Measurements from ENCODE around the gene CD151. TPM values are rescaled to one million over a fixed set of nuclear protein-coding genes. Genes with fewer than 3 reads are reported as not detected.

Gene CD151
- total and polyA plus RNA-seq, 2 experiments from 2014 or later, result 62.9 to 109 TPM

- H4K20me1 ChIP-seq (replicated peaks; ENCODE audit: insufficient read depth), result peaks cover 10% of the 10 kb centered on the region
- H3K4me1 Mint-ChIP-seq, result peaks cover 4% of the 10 kb centered on the region
- H3K4me3 ChIP-seq, result no peak overlapping the region
- H2AFZ ChIP-seq, result no peak overlapping the region
- ATAC-seq (no peak), DNase-seq (ENCODE audit: low spot score) (no peak)
- peaks cover 19% of the 10 kb centered on the region for H3F3A ChIP-seq (replicated peaks; ENCODE audit: low read depth)
- H3K27ac ChIP-seq (ENCODE audit: low read depth), result no peak overlapping the region
- no peak overlapping the region for H3K4me3 Mint-ChIP-seq
- no peak overlapping the region for H3K27ac Mint-ChIP-seq
- peaks cover 34% of the 10 kb centered on the region for H3K27me3 Mint-ChIP-seq (ENCODE audit: insufficient read depth, low read depth, poor library complexity)
- no peak overlapping the region for H3K4me2 ChIP-seq
- H3K9me2 ChIP-seq (ENCODE audit: insufficient read depth), result no peaks in the 10 kb centered on the region
- H3K79me2 ChIP-seq (replicated peaks; ENCODE audit: insufficient read depth), result no peaks in the 10 kb centered on the region
- no peaks in the 10 kb centered on the region for H3K36me3 ChIP-seq (ENCODE audit: insufficient read depth)
- peaks cover 18% of the 10 kb centered on the region for H3K36me3 Mint-ChIP-seq (ENCODE audit: low read depth)
- no peaks in the 10 kb centered on the region; the same call in 1 of the 2 replicates for H3K4me1 ChIP-seq (ENCODE audit: insufficient read depth)
- no peaks in the 10 kb centered on the region for H3K27me3 ChIP-seq (ENCODE audit: insufficient read depth)
- H3K9me3 Mint-ChIP-seq, result no peaks in the 10 kb centered on the region
- no peak for TF ChIP-seq ZNF462 (CRISPR knock-in tag; IDR thresholded peaks at IDR 0.05)
- TF ChIP-seq EZH2phosphoT487 (IDR thresholded peaks at IDR 0.05; ENCODE audit: unreplicated experiment), result no peak
- TF ChIP-seq POLR2AphosphoS5 (IDR thresholded peaks at IDR 0.05; ENCODE audit: low read depth), result no peak
- no peak for TF ChIP-seq ZNF114 (CRISPR knock-in tag; IDR thresholded peaks at IDR 0.05)
Observed at GRCh38 chr11:871472-871871, 38.7 kb downstream of the CD151 start.

GRCh38 chr11:872799-873198, 40.0 kb downstream of the CD151 start:
- Histone ChIP-seq H4K20me1 (replicated peaks; ENCODE audit: insufficient read depth) (peaks cover 8% of the 10 kb centered on the region), H3K4me2 (no peak overlapping the region), H3K27me3 (ENCODE audit: insufficient read depth) (no peaks in the 10 kb centered on the region), H3K79me2 (replicated peaks; ENCODE audit: insufficient read depth) (no peaks in the 10 kb centered on the region), H3K4me3 (no peak overlapping the region), H3K27ac (ENCODE audit: low read depth) (no peak overlapping the region), H3K9me2 (ENCODE audit: insufficient read depth) (no peaks in the 10 kb centered on the region), H3F3A (replicated peaks; ENCODE audit: low read depth) (peaks cover 15% of the 10 kb centered on the region), H2AFZ (no peak overlapping the region), H3K4me1 (ENCODE audit: insufficient read depth) (no peaks in the 10 kb centered on the region), H3K36me3 (ENCODE audit: insufficient read depth) (no peaks in the 10 kb centered on the region)
- no peak for ATAC-seq
- H3K4me3 Mint-ChIP-seq, result no peak overlapping the region
- H3K4me1 Mint-ChIP-seq, result peaks cover 4% of the 10 kb centered on the region
- H3K36me3 Mint-ChIP-seq (ENCODE audit: low read depth), result peaks cover 20% of the 10 kb centered on the region
- H3K27me3 Mint-ChIP-seq (ENCODE audit: insufficient read depth, low read depth, poor library complexity), result peaks cover 31% of the 10 kb centered on the region
- no peak for DNase-seq (ENCODE audit: low spot score)
- no peak overlapping the region for H3K27ac Mint-ChIP-seq
- H3K9me3 Mint-ChIP-seq, result no peaks in the 10 kb centered on the region
- TF ChIP-seq NANOG (IDR thresholded peaks at IDR 0.05; ENCODE audit: borderline replicate concordance), result no peak
- no peak for TF ChIP-seq STAT1 (IDR thresholded peaks at IDR 0.05; ENCODE audit: unreplicated experiment)
- no peak for TF ChIP-seq EZH2phosphoT487 (IDR thresholded peaks at IDR 0.05; ENCODE audit: unreplicated experiment)
- no peak for TF ChIP-seq CTCF (conservative IDR thresholded peaks at IDR 0.05; ENCODE audit: low read depth in 2 of 2)
- TF ChIP-seq CREB1 (CRISPR knock-in tag; IDR thresholded peaks at IDR 0.05; ENCODE audit: low read depth), result no peak
